ENCODE data around the gene OASL.

GRCh38 chr12:120989687-120990086, 49.4 kb downstream of the OASL start:
- TF ChIP-seq, protein P1, sequence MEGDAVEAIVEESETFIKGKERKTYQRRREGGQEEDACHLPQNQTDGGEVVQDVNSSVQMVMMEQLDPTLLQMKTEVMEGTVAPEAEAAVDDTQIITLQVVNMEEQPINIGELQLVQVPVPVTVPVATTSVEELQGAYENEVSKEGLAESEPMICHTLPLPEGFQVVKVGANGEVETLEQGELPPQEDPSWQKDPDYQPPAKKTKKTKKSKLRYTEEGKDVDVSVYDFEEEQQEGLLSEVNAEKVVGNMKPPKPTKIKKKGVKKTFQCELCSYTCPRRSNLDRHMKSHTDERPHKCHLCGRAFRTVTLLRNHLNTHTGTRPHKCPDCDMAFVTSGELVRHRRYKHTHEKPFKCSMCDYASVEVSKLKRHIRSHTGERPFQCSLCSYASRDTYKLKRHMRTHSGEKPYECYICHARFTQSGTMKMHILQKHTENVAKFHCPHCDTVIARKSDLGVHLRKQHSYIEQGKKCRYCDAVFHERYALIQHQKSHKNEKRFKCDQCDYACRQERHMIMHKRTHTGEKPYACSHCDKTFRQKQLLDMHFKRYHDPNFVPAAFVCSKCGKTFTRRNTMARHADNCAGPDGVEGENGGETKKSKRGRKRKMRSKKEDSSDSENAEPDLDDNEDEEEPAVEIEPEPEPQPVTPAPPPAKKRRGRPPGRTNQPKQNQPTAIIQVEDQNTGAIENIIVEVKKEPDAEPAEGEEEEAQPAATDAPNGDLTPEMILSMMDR (conservative IDR thresholded peaks at IDR 0.05; ENCODE audit: low read length), result no peak
- TF ChIP-seq EZH2phosphoT487 (IDR thresholded peaks at IDR 0.05; ENCODE audit: borderline replicate concordance), result no peak
